ENCODE data around the gene HLA-DOB. TPM values are rescaled to one million over a fixed set of nuclear protein-coding genes. Genes with fewer than 3 reads are reported as not detected.

HLA-DOB gene
- total RNA-seq, 1 donor from 2014 or later, result 0.25 TPM

DNA sequence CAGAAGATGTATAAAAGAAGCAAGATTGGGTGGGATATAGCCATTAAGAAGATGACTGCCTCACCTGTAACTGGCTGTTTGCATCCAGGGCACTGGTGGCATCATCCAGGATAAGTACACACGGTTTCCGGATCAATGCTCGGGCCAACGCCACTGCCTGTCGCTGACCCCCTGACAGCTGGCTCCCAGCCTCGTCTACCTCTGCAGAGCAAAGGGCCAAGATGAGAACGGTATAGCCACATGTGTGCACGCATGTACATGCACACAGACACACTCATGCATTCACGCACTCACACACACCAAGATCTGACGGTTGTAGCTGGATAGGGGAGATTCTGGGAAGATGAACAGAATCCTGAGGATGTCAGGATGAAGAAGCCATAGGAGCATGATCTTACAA, 30.2 kb upstream of the HLA-DOB start:
- Mint-ChIP-seq H3K27ac (ENCODE audit: unreplicated experiment) (no peak overlapping the region), H3K27me3 (ENCODE audit: low read depth) (no peaks in the 10 kb centered on the region), H3K4me1 (ENCODE audit: low read depth) (peaks cover 22% of the 10 kb centered on the region), H3K9me3 (ENCODE audit: low read depth) (no peaks in the 10 kb centered on the region), H3K36me3 (ENCODE audit: low read depth) (peaks cover 29% of the 10 kb centered on the region), H3K4me3 (ENCODE audit: unreplicated experiment) (no peak overlapping the region)
- no peak for DNase-seq (ENCODE audit: low spot score)
- TF ChIP-seq, protein P1, sequence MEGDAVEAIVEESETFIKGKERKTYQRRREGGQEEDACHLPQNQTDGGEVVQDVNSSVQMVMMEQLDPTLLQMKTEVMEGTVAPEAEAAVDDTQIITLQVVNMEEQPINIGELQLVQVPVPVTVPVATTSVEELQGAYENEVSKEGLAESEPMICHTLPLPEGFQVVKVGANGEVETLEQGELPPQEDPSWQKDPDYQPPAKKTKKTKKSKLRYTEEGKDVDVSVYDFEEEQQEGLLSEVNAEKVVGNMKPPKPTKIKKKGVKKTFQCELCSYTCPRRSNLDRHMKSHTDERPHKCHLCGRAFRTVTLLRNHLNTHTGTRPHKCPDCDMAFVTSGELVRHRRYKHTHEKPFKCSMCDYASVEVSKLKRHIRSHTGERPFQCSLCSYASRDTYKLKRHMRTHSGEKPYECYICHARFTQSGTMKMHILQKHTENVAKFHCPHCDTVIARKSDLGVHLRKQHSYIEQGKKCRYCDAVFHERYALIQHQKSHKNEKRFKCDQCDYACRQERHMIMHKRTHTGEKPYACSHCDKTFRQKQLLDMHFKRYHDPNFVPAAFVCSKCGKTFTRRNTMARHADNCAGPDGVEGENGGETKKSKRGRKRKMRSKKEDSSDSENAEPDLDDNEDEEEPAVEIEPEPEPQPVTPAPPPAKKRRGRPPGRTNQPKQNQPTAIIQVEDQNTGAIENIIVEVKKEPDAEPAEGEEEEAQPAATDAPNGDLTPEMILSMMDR (IDR thresholded peaks at IDR 0.05), result no peak

- Mint-ChIP-seq H3K36me3 (ENCODE audit: low read depth) (peaks cover 22% of the 10 kb centered on the region), H3K4me1 (ENCODE audit: low read depth) (peaks cover 18% of the 10 kb centered on the region), H3K27ac (ENCODE audit: unreplicated experiment) (no peak overlapping the region), H3K4me3 (ENCODE audit: unreplicated experiment) (no peak overlapping the region), H3K27me3 (ENCODE audit: low read depth) (no peaks in the 10 kb centered on the region), H3K9me3 (ENCODE audit: low read depth) (no peaks in the 10 kb centered on the region)
- no peak for DNase-seq (ENCODE audit: low spot score)
- TF ChIP-seq, protein P1 (IDR thresholded peaks at IDR 0.05), result no peak
These were observed 28.6 kb upstream of the HLA-DOB start for GRCh38 chr6:32845384-32845884.

- Mint-ChIP-seq H3K27me3 (ENCODE audit: low read depth) (no peaks in the 10 kb centered on the region), H3K4me1 (ENCODE audit: low read depth) (peaks cover 18% of the 10 kb centered on the region), H3K4me3 (ENCODE audit: unreplicated experiment) (peak overlapping the region; percentile 94), H3K36me3 (ENCODE audit: low read depth) (peaks cover 20% of the 10 kb centered on the region), H3K27ac (ENCODE audit: unreplicated experiment) (peak overlapping the region; percentile 96), H3K9me3 (ENCODE audit: low read depth) (no peaks in the 10 kb centered on the region)
- DNase-seq (ENCODE audit: low spot score), result no peak
- TF ChIP-seq, protein P1 (IDR thresholded peaks at IDR 0.05), result no peak
These were observed 28.1 kb upstream of the HLA-DOB start for GRCh38 chr6:32844839-32845383.

GRCh38 chr6:32843979-32844838, 27.4 kb upstream of the HLA-DOB start, which contains the start of gene PSMB8:
Gene PSMB8 (minus strand): TSS chr6:32844047. CDS start chr6:32843996, 51 bp downstream.
- peak within 1 kb of the TSS; percentile 94 for H3K4me3 Mint-ChIP-seq (ENCODE audit: unreplicated experiment)
- H3K9me3 Mint-ChIP-seq (ENCODE audit: low read depth), result no peaks in the 10 kb centered on the region
- H3K27me3 Mint-ChIP-seq (ENCODE audit: low read depth), result no peaks in the 10 kb centered on the region
- peak within 1 kb of the TSS; percentile 96 for H3K27ac Mint-ChIP-seq (ENCODE audit: unreplicated experiment)
- no peak for DNase-seq (ENCODE audit: low spot score)
- H3K36me3 Mint-ChIP-seq (ENCODE audit: low read depth), result peaks cover 18% of the 10 kb centered on the region
- TF ChIP-seq, protein P1 (IDR thresholded peaks at IDR 0.05), result peak; percentile 71
- peaks cover 18% of the 10 kb centered on the region for H3K4me1 Mint-ChIP-seq (ENCODE audit: low read depth)

DNA sequence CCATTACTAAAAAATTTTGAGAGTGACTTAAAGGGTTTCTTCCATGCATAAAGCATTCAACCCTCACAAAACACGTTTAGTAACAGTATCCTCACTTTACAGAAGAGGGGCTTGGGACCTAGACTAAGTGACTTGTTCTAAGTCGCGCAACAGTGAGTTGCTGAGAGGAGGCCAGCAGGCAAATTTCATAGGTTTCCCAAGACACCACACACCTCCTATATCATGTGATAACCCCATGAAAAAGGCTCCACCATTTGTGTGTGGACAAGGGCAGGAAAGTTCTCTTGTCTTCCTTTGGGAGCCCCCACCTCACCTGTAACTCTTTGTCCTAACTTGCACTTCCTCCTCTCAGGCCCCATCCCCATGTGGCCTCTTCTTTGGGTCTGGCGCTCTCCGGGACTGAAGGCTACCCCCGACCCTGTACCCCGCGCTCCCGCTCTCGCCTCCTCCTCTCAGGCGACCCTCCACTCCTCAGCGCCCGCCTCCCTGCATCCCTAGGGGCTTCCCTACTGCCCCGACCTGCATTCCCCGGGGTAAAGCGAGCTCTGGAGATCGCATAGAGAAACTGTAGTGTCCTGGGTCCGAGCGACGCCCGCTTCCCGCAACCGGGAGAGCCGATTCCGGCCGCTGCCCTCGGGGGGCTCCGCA, 26.7 kb upstream of the HLA-DOB start:
- Mint-ChIP-seq H3K27me3 (ENCODE audit: low read depth) (no peaks in the 10 kb centered on the region), H3K27ac (ENCODE audit: unreplicated experiment) (peak overlapping the region; percentile 96), H3K4me3 (ENCODE audit: unreplicated experiment) (peak overlapping the region; percentile 94), H3K9me3 (ENCODE audit: low read depth) (no peaks in the 10 kb centered on the region), H3K4me1 (ENCODE audit: low read depth) (peaks cover 18% of the 10 kb centered on the region), H3K36me3 (ENCODE audit: low read depth) (peaks cover 13% of the 10 kb centered on the region)
- no peak for DNase-seq (ENCODE audit: low spot score)
- TF ChIP-seq, protein P1 (IDR thresholded peaks at IDR 0.05), result no peak

Data from chondrocyte (in vitro differentiated cells).